GM18498 (cell line): ENCODE data around the gene DGKE.

Source experiments
- ATAC-seq: cut with Tn5 transposase; IDR thresholded peaks from one replicate; pipeline ENCODE4 v1.9.1; 2021; ENCODE audit warnings: mild to moderate bottlenecking, moderate library complexity; ENCODE audit not compliant: unreplicated experiment

DGKE gene

GRCh38 chr17:56887552-56888467 is 53.9 kb downstream of the DGKE start:
- ATAC-seq, result no peak

- ATAC-seq, result no peak
Measured at GRCh38 chr17:56890390-56890789, 56.4 kb downstream of the DGKE start.

- no peak for ATAC-seq
Measured at GRCh38 chr17:56890906-56891674, 57.1 kb downstream of the DGKE start.

- no peak for ATAC-seq
Measured at GRCh38 chr17:56891751-56892150, 57.8 kb downstream of the DGKE start.

- no peak for ATAC-seq
Measured at GRCh38 chr17:56892333-56892732, 58.4 kb downstream of the DGKE start.

- no peak for ATAC-seq
Measured at GRCh38 chr17:56893503-56893902, 59.6 kb downstream of the DGKE start.

GRCh38 chr17:56894859-56895455 is 61.0 kb downstream of the DGKE start:
- no peak for ATAC-seq

GRCh38 chr17:56896217-56896967 is 62.4 kb downstream of the DGKE start:
- ATAC-seq, result no peak

GRCh38 chr17:56896968-56897359 is 63.0 kb downstream of the DGKE start:
- ATAC-seq, result no peak

GRCh38 chr17:56897646-56898424 is 63.9 kb downstream of the DGKE start:
- ATAC-seq, result peak; percentile 55

- no peak for ATAC-seq
Measured at GRCh38 chr17:56898874-56899273, 64.9 kb downstream of the DGKE start.

GRCh38 chr17:56899403-56899802 is 65.5 kb downstream of the DGKE start:
- no peak for ATAC-seq

GRCh38 chr17:56902348-56902747 is 68.4 kb downstream of the DGKE start:
- ATAC-seq, result no peak

GRCh38 chr17:56903560-56903959 is 69.6 kb downstream of the DGKE start:
- no peak for ATAC-seq

- ATAC-seq, result peak; percentile 91
Measured at GRCh38 chr17:56908001-56908542, 74.1 kb downstream of the DGKE start.

- ATAC-seq, result no peak
Measured at GRCh38 chr17:56909742-56910508, 76.0 kb downstream of the DGKE start.

GRCh38 chr17:56910509-56911235 is 76.7 kb downstream of the DGKE start:
- ATAC-seq, result no peak
